NCI-H2171 treated with DMSO at 0.1 percent for 48 hours (cell line): ENCODE measurements around the gene ANO2.

ENCODE experiments used
- DNase-seq: peaks from one replicate; lab custom pipeline; 2025; lab: John Stamatoyannopoulos, UW

The ANO2 gene

GRCh38 chr12:5578775-5579174 is 366.3 kb downstream of the ANO2 start:
- no peak for DNase-seq

GRCh38 chr12:5577741-5578140 is 367.3 kb downstream of the ANO2 start:
- DNase-seq: no peak

- DNase-seq: no peak
These were observed 367.8 kb downstream of the ANO2 start for GRCh38 chr12:5577211-5577612.

- DNase-seq: no peak
These were observed 369.1 kb downstream of the ANO2 start for GRCh38 chr12:5575987-5576386.

GRCh38 chr12:5575232-5575631 is 369.8 kb downstream of the ANO2 start:
- no peak for DNase-seq

GRCh38 chr12:5573390-5573789 is 371.7 kb downstream of the ANO2 start:
- no peak for DNase-seq

- DNase-seq: no peak
These were observed 373.9 kb downstream of the ANO2 start for GRCh38 chr12:5571115-5571514.

- no peak for DNase-seq
These were observed 374.6 kb downstream of the ANO2 start for GRCh38 chr12:5570416-5570815.

GRCh38 chr12:5568325-5568981 is 376.6 kb downstream of the ANO2 start:
- no peak for DNase-seq

GRCh38 chr12:5567016-5567725 is 377.9 kb downstream of the ANO2 start:
- DNase-seq: no peak

GRCh38 chr12:5565933-5566599 is 379.0 kb downstream of the ANO2 start:
- DNase-seq: no peak

GRCh38 chr12:5562581-5562980 is 382.5 kb downstream of the ANO2 start:
- DNase-seq: no peak

- no peak for DNase-seq
These were observed 383.2 kb downstream of the ANO2 start for GRCh38 chr12:5561846-5562245.

- DNase-seq: no peak
These were observed 384.0 kb downstream of the ANO2 start for GRCh38 chr12:5561057-5561456.

GRCh38 chr12:5560265-5560664 is 384.8 kb downstream of the ANO2 start:
- no peak for DNase-seq

- no peak for DNase-seq
These were observed 387.2 kb downstream of the ANO2 start for GRCh38 chr12:5557906-5558305.

GRCh38 chr12:5556946-5557673 is 387.9 kb downstream of the ANO2 start:
- DNase-seq: no peak

GRCh38 chr12:5556033-5556614 is 388.9 kb downstream of the ANO2 start:
- no peak for DNase-seq

GRCh38 chr12:5554711-5555110 is 390.3 kb downstream of the ANO2 start:
- DNase-seq: no peak

GRCh38 chr12:5549011-5549410 is 396.0 kb downstream of the ANO2 start:
- DNase-seq: no peak

GRCh38 chr12:5548152-5548943 is 396.7 kb downstream of the ANO2 start:
- DNase-seq: no peak
